Measurements from ENCODE around the gene PI4K2B.

DNA sequence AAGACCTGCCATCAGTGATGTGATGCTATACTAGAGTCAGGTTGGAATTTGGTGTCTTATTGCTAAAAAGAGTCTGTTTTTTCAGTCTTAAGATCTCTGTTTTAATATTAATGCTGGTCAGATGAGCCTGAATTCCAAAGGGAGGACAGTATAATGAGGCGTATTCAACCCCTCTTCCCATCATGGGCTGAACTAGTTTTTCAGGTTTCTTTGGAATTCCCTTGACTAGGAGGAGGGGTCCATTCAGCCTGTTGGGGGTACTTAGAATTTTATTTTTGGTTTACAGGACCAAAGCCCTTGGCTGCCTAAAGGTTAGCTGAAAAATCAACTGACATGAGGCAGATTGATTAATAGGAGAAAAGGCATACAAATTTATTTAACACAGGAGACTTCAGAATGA lies 24.1 kb upstream of the PI4K2B start:
- TF ChIP-seq, protein P1, sequence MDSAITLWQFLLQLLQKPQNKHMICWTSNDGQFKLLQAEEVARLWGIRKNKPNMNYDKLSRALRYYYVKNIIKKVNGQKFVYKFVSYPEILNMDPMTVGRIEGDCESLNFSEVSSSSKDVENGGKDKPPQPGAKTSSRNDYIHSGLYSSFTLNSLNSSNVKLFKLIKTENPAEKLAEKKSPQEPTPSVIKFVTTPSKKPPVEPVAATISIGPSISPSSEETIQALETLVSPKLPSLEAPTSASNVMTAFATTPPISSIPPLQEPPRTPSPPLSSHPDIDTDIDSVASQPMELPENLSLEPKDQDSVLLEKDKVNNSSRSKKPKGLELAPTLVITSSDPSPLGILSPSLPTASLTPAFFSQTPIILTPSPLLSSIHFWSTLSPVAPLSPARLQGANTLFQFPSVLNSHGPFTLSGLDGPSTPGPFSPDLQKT (IDR thresholded peaks at IDR 0.05; ENCODE audit: borderline replicate concordance, low read depth, low read length), result no peak
- TF ChIP-seq, protein P2, sequence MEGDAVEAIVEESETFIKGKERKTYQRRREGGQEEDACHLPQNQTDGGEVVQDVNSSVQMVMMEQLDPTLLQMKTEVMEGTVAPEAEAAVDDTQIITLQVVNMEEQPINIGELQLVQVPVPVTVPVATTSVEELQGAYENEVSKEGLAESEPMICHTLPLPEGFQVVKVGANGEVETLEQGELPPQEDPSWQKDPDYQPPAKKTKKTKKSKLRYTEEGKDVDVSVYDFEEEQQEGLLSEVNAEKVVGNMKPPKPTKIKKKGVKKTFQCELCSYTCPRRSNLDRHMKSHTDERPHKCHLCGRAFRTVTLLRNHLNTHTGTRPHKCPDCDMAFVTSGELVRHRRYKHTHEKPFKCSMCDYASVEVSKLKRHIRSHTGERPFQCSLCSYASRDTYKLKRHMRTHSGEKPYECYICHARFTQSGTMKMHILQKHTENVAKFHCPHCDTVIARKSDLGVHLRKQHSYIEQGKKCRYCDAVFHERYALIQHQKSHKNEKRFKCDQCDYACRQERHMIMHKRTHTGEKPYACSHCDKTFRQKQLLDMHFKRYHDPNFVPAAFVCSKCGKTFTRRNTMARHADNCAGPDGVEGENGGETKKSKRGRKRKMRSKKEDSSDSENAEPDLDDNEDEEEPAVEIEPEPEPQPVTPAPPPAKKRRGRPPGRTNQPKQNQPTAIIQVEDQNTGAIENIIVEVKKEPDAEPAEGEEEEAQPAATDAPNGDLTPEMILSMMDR (tag by site-specific recombination; IDR thresholded peaks at IDR 0.05), result no peak
- TF ChIP-seq OSR2 (tag by site-specific recombination; IDR thresholded peaks at IDR 0.05), result no peak
- TF ChIP-seq ZNF239 (tag by site-specific recombination; IDR thresholded peaks at IDR 0.05), result no peak
- no peak for TF ChIP-seq RBAK (tag by site-specific recombination; IDR thresholded peaks at IDR 0.05)
- TF ChIP-seq BCL11A (tag by site-specific recombination; IDR thresholded peaks at IDR 0.05; ENCODE audit: low read depth), result no peak
- TF ChIP-seq ZEB2 (tag by site-specific recombination; IDR thresholded peaks at IDR 0.05), result no peak

All from HEK293 (cell line).